H9 (cell line): Measurements from ENCODE around the gene FRAS1. TPM values are rescaled to one million over a fixed set of nuclear protein-coding genes. Genes with fewer than 3 reads are reported as not detected.

ENCODE experiments used
- DNase-seq: peaks from one replicate; pipeline ENCODE4 v3.0.0-alpha.2; 2017
- H2AFZ ChIP-seq: one replicate; pipeline ENCODE4 v1.6.1; 2013; ENCODE audit warnings: mild to moderate bottlenecking, low read length, control low read depth, moderate library complexity
- H2AK5ac ChIP-seq: 2 replicates; pipeline ENCODE4 v1.6.1; 2013; ENCODE audit warnings: low read length, control low read depth, mixed read lengths; ENCODE audit not compliant: insufficient read length
- H2BK120ac ChIP-seq: one replicate; pipeline ENCODE4 v1.6.1; 2013; ENCODE audit warnings: low read depth, mild to moderate bottlenecking, low read length, control low read depth, inconsistent platforms; ENCODE audit not compliant: poor library complexity, severe bottlenecking
- H2BK12ac ChIP-seq: 2 replicates; pipeline ENCODE4 v1.6.1; 2013; ENCODE audit warnings: low read length, control low read depth, mixed read lengths, low read depth; ENCODE audit not compliant: insufficient read length
- H2BK15ac ChIP-seq: 2 replicates; pipeline ENCODE4 v1.6.1; 2013; ENCODE audit warnings: low read depth, low read length, control low read depth
- H2BK20ac ChIP-seq: one replicate; pipeline ENCODE4 v1.6.1; 2013; ENCODE audit warnings: low read depth, mild to moderate bottlenecking, low read length, control low read depth, inconsistent platforms; ENCODE audit not compliant: poor library complexity, severe bottlenecking
- H2BK5ac ChIP-seq: 2 replicates; pipeline ENCODE4 v1.6.1; 2013; ENCODE audit warnings: low read length, control low read depth, mixed read lengths; ENCODE audit not compliant: insufficient read length
- H3K14ac ChIP-seq: 2 replicates; pipeline ENCODE4 v1.6.1; 2013; ENCODE audit warnings: low read length, control low read depth; ENCODE audit not compliant: insufficient read depth
- H3K18ac ChIP-seq: 2 replicates; pipeline ENCODE4 v1.6.1; 2013; ENCODE audit warnings: low read depth, mild to moderate bottlenecking, mixed read lengths, low read length, control low read depth; ENCODE audit not compliant: insufficient read length
- H3K23ac ChIP-seq: 2 replicates; pipeline ENCODE4 v1.6.1; 2013; ENCODE audit warnings: low read length, control low read depth, mixed read lengths, low read depth; ENCODE audit not compliant: insufficient read length
- H3K23me2 ChIP-seq: 2 replicates; pipeline ENCODE4 v1.6.1; 2013; ENCODE audit warnings: low read depth, mild to moderate bottlenecking, mixed read lengths, low read length, control low read depth; ENCODE audit not compliant: insufficient read length, poor library complexity, severe bottlenecking
- H3K27ac ChIP-seq: 2 replicates; pipeline ENCODE4 v1.5.1; 2013; ENCODE audit warnings: low read length, control low read depth, mixed read lengths, low read depth; ENCODE audit not compliant: insufficient read length
- H3K27me3 ChIP-seq: 2 replicates; pipeline ENCODE4 v1.6.1; 2013; ENCODE audit warnings: low read length, control low read depth, inconsistent platforms; ENCODE audit not compliant: insufficient read depth
- H3K4ac ChIP-seq: 2 replicates; pipeline ENCODE4 v1.6.1; 2013; ENCODE audit warnings: low read depth, mild to moderate bottlenecking, control low read depth, inconsistent platforms, low read length, moderate library complexity
- H3K4me1 ChIP-seq: 2 replicates; pipeline ENCODE4 v1.6.1; 2013; ENCODE audit warnings: low read length, control low read depth, inconsistent platforms; ENCODE audit not compliant: insufficient read depth
- H3K4me2 ChIP-seq: 2 replicates; pipeline ENCODE4 v1.6.1; 2013; ENCODE audit warnings: low read length, control low read depth, mixed read lengths; ENCODE audit not compliant: insufficient read length, insufficient read depth
- H3K56ac ChIP-seq: 2 replicates; pipeline ENCODE4 v1.6.1; 2013; ENCODE audit warnings: low read depth, mild to moderate bottlenecking, mixed read lengths, low read length, control low read depth; ENCODE audit not compliant: insufficient read length
- H3K79me1 ChIP-seq: 2 replicates; pipeline ENCODE4 v1.6.1; 2013; ENCODE audit warnings: low read depth, mild to moderate bottlenecking, moderate library complexity, low read length, control low read depth, inconsistent platforms; ENCODE audit not compliant: insufficient read depth, poor library complexity, severe bottlenecking
- H3K79me2 ChIP-seq: 2 replicates; pipeline ENCODE4 v1.6.1; 2013; ENCODE audit warnings: low read length, control low read depth, inconsistent platforms; ENCODE audit not compliant: insufficient read depth
- H3K9ac ChIP-seq: 2 replicates; pipeline ENCODE4 v1.6.1; 2013; ENCODE audit warnings: low read length, control low read depth, mixed read lengths; ENCODE audit not compliant: insufficient read length; ENCODE audit errors: extremely low read depth
- H3K9me3 ChIP-seq: one replicate; pipeline ENCODE4 v1.6.1; 2013; ENCODE audit warnings: low read depth, low read length, inconsistent platforms; ENCODE audit not compliant: control insufficient read depth
- H3T11ph ChIP-seq: one replicate; pipeline ENCODE4 v1.6.1; 2013; ENCODE audit warnings: mild to moderate bottlenecking, low read length, control low read depth, inconsistent platforms
- H4K20me1 ChIP-seq: one replicate; pipeline ENCODE4 v1.6.1; 2013; ENCODE audit not compliant: control insufficient read depth, insufficient read length, insufficient read depth
- H4K5ac ChIP-seq: 2 replicates; pipeline ENCODE4 v1.6.1; 2013; ENCODE audit warnings: low read depth, mild to moderate bottlenecking, mixed read lengths, low read length, control low read depth; ENCODE audit not compliant: insufficient read length
- H4K8ac ChIP-seq: replicated peaks from 2 replicates; pipeline ENCODE4 v1.6.1; 2013; ENCODE audit warnings: low read length, control low read depth, mixed read lengths, low read depth; ENCODE audit not compliant: insufficient read length
- H4K91ac ChIP-seq: 2 replicates; pipeline ENCODE4 v1.6.1; 2013; ENCODE audit warnings: low read depth, mild to moderate bottlenecking, moderate library complexity, mixed read lengths, low read length, control low read depth; ENCODE audit not compliant: insufficient read length
- H3K27ac Mint-ChIP-seq, 3 experiments: 2 replicates in 2 of 3; 3 replicates in 1 of 3; pipeline ENCODE4 v1.8.0; 2020 to 2021; ENCODE audit warnings: mixed read lengths in 3 of 3, mild to moderate bottlenecking in 1 of 3, moderate library complexity in 1 of 3
- H3K27me3 Mint-ChIP-seq: 2 replicates; pipeline ENCODE4 v1.8.0; 2021; ENCODE audit warnings: low read depth, mild to moderate bottlenecking, moderate library complexity, mixed read lengths
- H3K36me3 Mint-ChIP-seq, 3 experiments: 2 replicates in 2 of 3; 3 replicates in 1 of 3; pipeline ENCODE4 v1.8.0; 2020 to 2021; ENCODE audit warnings: low read depth in 3 of 3, mixed read lengths in 3 of 3; ENCODE audit not compliant: insufficient read depth in 1 of 3
- H3K4me1 Mint-ChIP-seq, 2 experiments: 2 replicates each; pipeline ENCODE4 v1.8.0; 2020; ENCODE audit warnings: mixed read lengths in 2 of 2
- H3K4me3 Mint-ChIP-seq, 2 experiments: 2 replicates in 1 of 2; 3 replicates in 1 of 2; pipeline ENCODE4 v1.8.0; 2020 to 2021; ENCODE audit warnings: mild to moderate bottlenecking in 2 of 2, mixed read lengths in 2 of 2, moderate library complexity in 1 of 2
- H3K9me3 Mint-ChIP-seq, 2 experiments: 2 replicates in 1 of 2; 3 replicates in 1 of 2; pipeline ENCODE4 v1.8.0; 2020; ENCODE audit warnings: mild to moderate bottlenecking in 2 of 2, mixed read lengths in 2 of 2, moderate library complexity in 1 of 2
- WGBS: extraction: QIAGEN DNeasy Blood & Tissue Kit; methylation state at CpG from one replicate; pipeline ENCODE4 v1.1.7; 2013; ENCODE audit warnings: missing lambda C conversion rate, low lambda C conversion rate, mixed read lengths; ENCODE audit not compliant: insufficient read length; ENCODE audit errors: extremely low coverage; 5-methylcytosine and 5-hydroxymethylcytosine counted together
- total RNA-seq: library from RNA; stranded (reverse); gene quantifications from 2 replicates; pipeline ENCODE4 v1.2.1, GENCODE V29; 2021
- TF ChIP-seq, protein P1 (sequence below): fragments of 200-600 bp; sonication (generic); conservative IDR thresholded peaks from 3 replicates; pipeline ENCODE4 v1.8.0; 2021; ENCODE audit warnings: antibody characterized with exemption, mild to moderate bottlenecking

FRAS1 gene
- total RNA-seq, 1 experiment from 2014 or later, result 58.5 TPM

DNA sequence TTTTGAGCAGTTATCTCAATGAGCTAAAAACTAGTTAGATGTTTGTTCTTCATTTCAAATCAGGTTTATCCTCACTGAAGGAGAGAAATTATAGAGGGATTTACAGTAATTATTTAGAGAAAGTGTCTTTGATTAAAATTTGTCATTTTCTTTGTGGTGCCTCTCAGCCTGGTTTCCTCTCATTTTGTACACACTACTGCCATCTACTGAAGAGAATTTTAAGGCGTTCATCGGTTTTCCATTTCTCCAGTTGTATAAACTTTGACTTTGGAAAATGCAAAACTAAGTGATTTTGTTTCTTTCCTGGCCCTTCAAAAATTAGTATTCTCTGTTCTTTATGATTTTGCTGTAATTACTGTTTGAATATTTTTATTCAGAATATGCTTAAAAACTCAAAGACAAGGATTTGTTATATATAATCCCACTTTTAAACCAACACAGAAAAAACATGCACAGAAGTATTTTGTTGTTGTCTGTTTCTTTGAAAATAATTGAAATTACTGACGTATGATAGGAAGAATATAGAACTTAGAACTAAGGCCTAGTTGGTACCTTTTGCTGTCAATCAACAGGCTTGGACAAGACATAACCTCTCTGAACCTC, 460.0 kb downstream of the FRAS1 start:
- Histone ChIP-seq H2AK5ac (no peak overlapping the region), H2BK12ac (no peak overlapping the region), H3K27me3 (no peaks in the 10 kb centered on the region), H3K14ac (no peak overlapping the region), H3K79me1 (no peaks in the 10 kb centered on the region), H4K8ac (no peak overlapping the region), H2AFZ (no peak overlapping the region), H3K23me2 (no peaks in the 10 kb centered on the region), H2BK120ac (no peak overlapping the region), H3K23ac (no peak overlapping the region), H2BK5ac (no peak overlapping the region), H3T11ph (no peak overlapping the region), H3K9me3 (no peaks in the 10 kb centered on the region), H3K4ac (no peak overlapping the region), H3K56ac (no peak overlapping the region), H4K5ac (no peak overlapping the region), H3K4me2 (no peak overlapping the region), H3K9ac (no peak overlapping the region), H2BK15ac (no peak overlapping the region), H4K91ac (no peak overlapping the region), H3K18ac (no peak overlapping the region), H4K20me1 (no peaks in the 10 kb centered on the region), H2BK20ac (no peak overlapping the region), H3K27ac (no peak overlapping the region), H3K79me2 (no peaks in the 10 kb centered on the region), H3K4me1 (no peaks in the 10 kb centered on the region)
- DNase-seq, result no peak
- H3K4me1 Mint-ChIP-seq, result peaks cover 0 to 4% of the 10 kb centered on the region in 2 experiments; a peak in 3 of 4 replicates
- WGBS, result no CpG with 5 or more reads among the region's 3 CpGs
- H3K9me3 Mint-ChIP-seq, result no peaks in the 10 kb centered on the region
- H3K27me3 Mint-ChIP-seq, result no peaks in the 10 kb centered on the region
- TF ChIP-seq, protein P1, sequence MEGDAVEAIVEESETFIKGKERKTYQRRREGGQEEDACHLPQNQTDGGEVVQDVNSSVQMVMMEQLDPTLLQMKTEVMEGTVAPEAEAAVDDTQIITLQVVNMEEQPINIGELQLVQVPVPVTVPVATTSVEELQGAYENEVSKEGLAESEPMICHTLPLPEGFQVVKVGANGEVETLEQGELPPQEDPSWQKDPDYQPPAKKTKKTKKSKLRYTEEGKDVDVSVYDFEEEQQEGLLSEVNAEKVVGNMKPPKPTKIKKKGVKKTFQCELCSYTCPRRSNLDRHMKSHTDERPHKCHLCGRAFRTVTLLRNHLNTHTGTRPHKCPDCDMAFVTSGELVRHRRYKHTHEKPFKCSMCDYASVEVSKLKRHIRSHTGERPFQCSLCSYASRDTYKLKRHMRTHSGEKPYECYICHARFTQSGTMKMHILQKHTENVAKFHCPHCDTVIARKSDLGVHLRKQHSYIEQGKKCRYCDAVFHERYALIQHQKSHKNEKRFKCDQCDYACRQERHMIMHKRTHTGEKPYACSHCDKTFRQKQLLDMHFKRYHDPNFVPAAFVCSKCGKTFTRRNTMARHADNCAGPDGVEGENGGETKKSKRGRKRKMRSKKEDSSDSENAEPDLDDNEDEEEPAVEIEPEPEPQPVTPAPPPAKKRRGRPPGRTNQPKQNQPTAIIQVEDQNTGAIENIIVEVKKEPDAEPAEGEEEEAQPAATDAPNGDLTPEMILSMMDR, result peak; percentile 80
- peaks cover 11 to 26% (median 22%) of the 10 kb centered on the region in 3 experiments; a peak in 6 of 7 replicates for H3K36me3 Mint-ChIP-seq
- H3K4me3 Mint-ChIP-seq, result no peak overlapping the region
- no peak overlapping the region for H3K27ac Mint-ChIP-seq
